ENCODE data around the gene AKAP11.

Gene AKAP11

GRCh38 chr13:42239161-42239560 is 32.8 kb upstream of the AKAP11 start:
- Histone ChIP-seq H3K27me3 (ENCODE audit: insufficient read depth, low read depth) (no peaks in the 10 kb centered on the region), H2AFZ (ENCODE audit: low read depth) (no peak overlapping the region), H3K4me3 (IDR thresholded peaks at IDR 0.05; ENCODE audit: insufficient read depth, low read depth, low read length) (no peak overlapping the region), H3K79me2 (ENCODE audit: insufficient read depth, low read depth) (no peaks in the 10 kb centered on the region), H3K27ac (no peak overlapping the region), H3K9ac (no peak overlapping the region), H3K36me3 (ENCODE audit: insufficient read depth) (no peaks in the 10 kb centered on the region), H3K4me2 (no peak overlapping the region), H4K20me1 (ENCODE audit: insufficient read depth) (no peaks in the 10 kb centered on the region), H3K4me1 (ENCODE audit: low read depth, poor library complexity, severe bottlenecking) (no peaks in the 10 kb centered on the region)
- no peak for TF ChIP-seq CTCF (conservative IDR thresholded peaks at IDR 0.05; ENCODE audit: low read depth, low read length)

- Histone ChIP-seq H3K4me1 (ENCODE audit: low read depth, poor library complexity, severe bottlenecking) (no peaks in the 10 kb centered on the region), H3K4me2 (no peak overlapping the region), H4K20me1 (ENCODE audit: insufficient read depth) (no peaks in the 10 kb centered on the region), H3K9ac (no peak overlapping the region), H3K79me2 (ENCODE audit: insufficient read depth, low read depth) (no peaks in the 10 kb centered on the region), H3K36me3 (ENCODE audit: insufficient read depth) (no peaks in the 10 kb centered on the region), H3K27ac (no peak overlapping the region), H3K4me3 (IDR thresholded peaks at IDR 0.05; ENCODE audit: insufficient read depth, low read depth, low read length) (no peak overlapping the region), H3K27me3 (ENCODE audit: insufficient read depth, low read depth) (no peaks in the 10 kb centered on the region), H2AFZ (ENCODE audit: low read depth) (no peak overlapping the region)
- TF ChIP-seq CTCF (conservative IDR thresholded peaks at IDR 0.05; ENCODE audit: low read depth, low read length) = no peak
Observed at GRCh38 chr13:42239644-42240043, 32.3 kb upstream of the AKAP11 start.

- Histone ChIP-seq H2AFZ (ENCODE audit: low read depth) (no peak overlapping the region), H3K4me3 (IDR thresholded peaks at IDR 0.05; ENCODE audit: insufficient read depth, low read depth, low read length) (no peak overlapping the region)
- no peak for TF ChIP-seq CTCF (conservative IDR thresholded peaks at IDR 0.05; ENCODE audit: low read depth, low read length)
Observed at GRCh38 chr13:42246541-42246940, 25.4 kb upstream of the AKAP11 start.

GRCh38 chr13:42247883-42248282 is 24.1 kb upstream of the AKAP11 start:
- Histone ChIP-seq H2AFZ (ENCODE audit: low read depth) (no peak overlapping the region), H3K4me3 (IDR thresholded peaks at IDR 0.05; ENCODE audit: insufficient read depth, low read depth, low read length) (no peak overlapping the region), H3K27ac (no peak overlapping the region), H3K9ac (no peak overlapping the region), H3K4me2 (no peak overlapping the region), H3K79me2 (ENCODE audit: insufficient read depth, low read depth) (no peaks in the 10 kb centered on the region), H3K4me1 (ENCODE audit: low read depth, poor library complexity, severe bottlenecking) (no peaks in the 10 kb centered on the region), H4K20me1 (ENCODE audit: insufficient read depth) (no peaks in the 10 kb centered on the region), H3K36me3 (ENCODE audit: insufficient read depth) (no peaks in the 10 kb centered on the region), H3K27me3 (ENCODE audit: insufficient read depth, low read depth) (no peaks in the 10 kb centered on the region)
- no peak for TF ChIP-seq CTCF (conservative IDR thresholded peaks at IDR 0.05; ENCODE audit: low read depth, low read length)

More at GRCh38 chr13:42246541-42246940, 25.4 kb upstream of the AKAP11 start:
- H3K27me3 ChIP-seq (ENCODE audit: insufficient read depth, low read depth) = no peaks in the 10 kb centered on the region
- H3K27ac ChIP-seq = no peak overlapping the region
- no peaks in the 10 kb centered on the region for H3K36me3 ChIP-seq (ENCODE audit: insufficient read depth)
- H4K20me1 ChIP-seq (ENCODE audit: insufficient read depth) = no peaks in the 10 kb centered on the region
- no peak overlapping the region for H3K4me2 ChIP-seq
- H3K4me1 ChIP-seq (ENCODE audit: low read depth, poor library complexity, severe bottlenecking) = no peaks in the 10 kb centered on the region
- no peak overlapping the region for H3K9ac ChIP-seq
- no peaks in the 10 kb centered on the region for H3K79me2 ChIP-seq (ENCODE audit: insufficient read depth, low read depth)

Measured in KMS-11 (cell line).